BLaER1 treated with 17β-estradiol and CSF1 and Interleukin-3, amounts not matched to agents 10 nM and 100 nM (cell line): ENCODE measurements around the gene TUBGCP5.

Source experiments
- H3K27ac ChIP-seq, 11 experiments: shearing (Covaris generic); formaldehyde crosslinking; 2 replicates each; pipeline ENCODE4 v1.8.1; 2022
- H3K27me3 ChIP-seq, 11 experiments: shearing (Covaris generic); formaldehyde crosslinking; 2 replicates each; pipeline ENCODE4 v1.8.1; 2022
- H3K36me3 ChIP-seq, 11 experiments: shearing (Covaris generic); formaldehyde crosslinking; 2 replicates each; pipeline ENCODE4 v1.8.1; 2022
- H3K4me1 ChIP-seq, 10 experiments: shearing (Covaris generic); formaldehyde crosslinking; 2 replicates each; pipeline ENCODE4 v1.8.1; 2022
- H3K4me2 ChIP-seq, 11 experiments: shearing (Covaris generic); formaldehyde crosslinking; 2 replicates each; pipeline ENCODE4 v1.8.1; 2022
- H3K4me3 ChIP-seq, 10 experiments: shearing (Covaris generic); formaldehyde crosslinking; 2 replicates each; pipeline ENCODE4 v1.8.1; 2022
- H3K9ac ChIP-seq, 11 experiments: shearing (Covaris generic); formaldehyde crosslinking; 2 replicates each; pipeline ENCODE4 v1.8.1; 2022
- H3K9me3 ChIP-seq, 11 experiments: shearing (Covaris generic); formaldehyde crosslinking; replicated peaks in 1 of 11; 2 replicates each; pipeline ENCODE4 v1.8.1; 2022
- H4K20me1 ChIP-seq, 11 experiments: shearing (Covaris generic); formaldehyde crosslinking; 2 replicates each; pipeline ENCODE4 v1.8.1; 2022
- Cebpa-rat ChIP-seq, 11 experiments: shearing (Covaris generic); IDR thresholded peaks; 2 replicates each; pipeline ENCODE4 v1.8.1; 2022

Gene TUBGCP5

DNA sequence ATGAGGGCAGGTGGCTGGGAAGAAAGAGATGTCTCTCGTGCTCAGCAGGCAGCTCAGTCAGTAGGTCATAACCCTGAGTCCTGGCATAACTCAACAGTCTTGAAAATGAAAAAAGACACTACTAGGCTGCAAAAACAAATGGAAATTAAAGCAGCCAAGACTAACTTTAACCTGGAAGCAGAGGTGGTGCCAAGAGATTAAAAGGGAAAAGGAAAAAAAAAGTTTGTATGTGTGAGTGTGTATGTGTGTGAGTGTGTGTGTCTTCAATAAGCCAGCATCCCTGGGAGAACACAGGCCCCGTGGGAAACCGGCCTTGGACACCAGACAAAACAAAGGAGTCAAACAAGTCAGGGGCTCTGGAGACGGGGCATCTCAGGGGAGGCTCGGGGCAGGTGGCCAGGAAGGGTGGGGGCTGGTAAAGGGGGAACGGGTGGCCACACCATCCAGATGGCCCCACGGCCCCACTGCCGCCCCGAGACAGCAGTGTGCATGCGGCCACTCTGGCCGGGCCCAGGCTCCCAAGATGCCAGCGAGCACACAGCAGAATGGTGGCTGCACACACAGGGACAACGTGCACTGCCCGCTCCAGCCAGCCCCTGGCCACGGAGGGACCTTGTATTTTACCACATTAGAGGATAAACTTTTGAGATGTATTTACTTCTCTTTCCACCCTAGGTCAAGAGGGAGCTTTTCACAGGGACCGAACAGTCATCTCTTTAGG is 83.0 kb downstream of the TUBGCP5 start:
- Histone ChIP-seq H3K27ac (peak overlapping the region; percentile 56 to 86 (median 77)), H3K9me3 (no peaks in the 10 kb centered on the region), H3K4me2 (peak overlapping the region; percentile 80 to 100 (median 96)), H4K20me1 (peaks cover 52 to 100% (median 97%) of the 10 kb centered on the region in 11 experiments), H3K9ac (peak overlapping the region; percentile 48 to 77 (median 72); a peak in 21 of 22 replicates), H3K27me3 (no peaks in the 10 kb centered on the region; a peak in 2 of 22 replicates), H3K4me3 (peak overlapping the region in 8 of 10 experiments; percentile 6 to 53 (median 26); a peak in 10 of 20 replicates), H3K4me1 (peaks cover 100% of the 10 kb centered on the region in 10 experiments), H3K36me3 (no peaks in the 10 kb centered on the region)
- no peak for TF ChIP-seq Cebpa-rat (IDR thresholded peaks at IDR 0.05)

DNA sequence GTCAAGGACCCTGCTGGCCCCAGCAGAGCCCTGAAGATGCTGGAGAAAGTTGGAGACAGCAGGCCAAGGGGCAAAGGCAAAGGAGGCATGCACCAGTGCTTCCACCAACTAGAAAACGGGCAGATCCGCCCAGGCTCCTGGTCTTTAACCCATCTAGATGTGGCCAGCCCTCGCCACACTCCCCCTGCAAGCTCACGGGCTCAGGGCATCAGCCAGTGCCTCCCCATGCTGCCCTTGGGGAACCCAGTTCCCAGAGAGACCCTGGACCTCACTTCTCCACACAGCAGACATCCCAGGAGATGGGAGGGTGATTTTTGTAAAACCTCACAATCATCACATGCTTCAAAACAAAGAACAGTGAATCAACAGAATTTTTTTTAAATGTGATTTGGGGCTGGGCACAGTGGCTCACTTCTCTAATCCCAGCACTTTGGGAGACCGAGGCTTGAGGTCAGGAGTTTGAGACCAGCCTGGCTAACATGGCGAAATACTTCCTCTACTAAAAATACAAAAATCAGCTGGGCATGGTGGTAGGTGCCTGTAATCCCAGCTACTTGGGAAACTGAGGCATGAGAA is 83.7 kb downstream of the TUBGCP5 start:
- Histone ChIP-seq H3K36me3 (no peaks in the 10 kb centered on the region), H3K4me1 (peaks cover 100% of the 10 kb centered on the region in 10 experiments), H4K20me1 (peaks cover 46 to 100% (median 97%) of the 10 kb centered on the region in 11 experiments), H3K9ac (peak overlapping the region; percentile 57 to 77 (median 72)), H3K27me3 (no peaks in the 10 kb centered on the region; a peak in 2 of 22 replicates), H3K4me3 (peak overlapping the region in 8 of 10 experiments; percentile 12 to 53 (median 31); a peak in 12 of 20 replicates), H3K27ac (peak overlapping the region; percentile 56 to 86 (median 77)), H3K4me2 (peak overlapping the region; percentile 80 to 100 (median 96)), H3K9me3 (no peaks in the 10 kb centered on the region)
- TF ChIP-seq Cebpa-rat (IDR thresholded peaks at IDR 0.05) = no peak

DNA sequence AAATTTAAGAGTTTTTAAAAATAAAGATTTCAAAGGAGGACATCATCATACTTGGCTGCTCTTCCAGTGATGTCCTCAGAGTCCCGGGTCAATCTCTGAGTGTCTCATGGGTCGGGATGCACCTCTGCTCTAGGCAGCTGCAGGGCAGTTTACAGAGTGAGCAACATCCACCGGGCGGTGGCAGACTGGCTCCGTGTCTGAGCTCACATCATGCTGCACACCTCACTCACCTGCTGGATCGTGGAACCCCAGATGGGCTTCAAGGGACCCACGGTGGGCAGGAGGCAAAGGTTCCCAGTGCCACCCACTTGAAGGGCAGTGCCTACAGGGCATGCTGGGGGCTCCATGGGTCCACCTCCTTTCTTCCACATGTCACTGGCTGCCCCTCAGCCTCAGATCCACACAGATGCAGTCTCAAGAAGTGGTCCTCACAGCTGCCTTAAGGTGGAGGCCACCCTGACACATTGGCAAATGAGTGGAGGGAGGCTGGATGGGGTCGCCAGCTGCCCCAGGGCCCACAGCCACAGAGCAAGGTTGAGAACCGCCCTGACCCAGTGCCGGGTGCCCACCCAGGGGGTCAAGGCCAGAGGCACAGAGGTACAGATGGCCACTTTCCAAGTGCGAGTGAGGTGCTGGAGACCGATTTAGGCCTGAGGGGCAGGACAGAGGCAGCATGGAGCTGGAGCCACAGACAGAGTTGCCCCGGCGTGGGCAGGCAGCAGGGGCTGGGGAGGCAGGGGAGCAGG is 84.4 kb downstream of the TUBGCP5 start:
- peaks cover 39 to 100% (median 95%) of the 10 kb centered on the region in 11 experiments for H4K20me1 ChIP-seq

DNA sequence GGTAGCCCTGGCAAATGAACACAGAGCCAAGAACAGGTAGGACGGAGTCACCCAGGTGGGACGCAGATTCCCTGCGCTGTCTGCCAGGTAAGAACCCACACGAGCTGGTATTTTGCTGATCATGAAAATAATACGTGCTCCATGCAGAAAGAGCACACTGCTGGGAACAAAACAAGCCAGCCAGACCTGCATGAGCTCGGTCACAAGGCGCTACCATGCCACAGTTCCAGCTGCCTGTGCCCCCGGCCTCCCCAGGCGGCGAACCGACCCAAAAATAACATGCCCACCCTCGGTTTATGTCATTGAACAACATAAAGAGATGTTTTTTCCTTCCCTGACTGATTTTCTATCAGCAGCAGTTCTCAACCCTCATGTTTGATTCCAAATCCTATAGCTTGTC is 85.0 kb downstream of the TUBGCP5 start:
- H3K4me3 ChIP-seq = peak overlapping the region in 2 of 10 experiments; percentile 34; a peak in 2 of 20 replicates
- no peaks in the 10 kb centered on the region; a peak in 2 of 22 replicates for H3K27me3 ChIP-seq
- no peak for TF ChIP-seq Cebpa-rat (IDR thresholded peaks at IDR 0.05)
- H4K20me1 ChIP-seq = peaks cover 32 to 100% (median 89%) of the 10 kb centered on the region in 11 experiments
- H3K4me2 ChIP-seq = peak overlapping the region; percentile 80 to 100 (median 96)
- no peaks in the 10 kb centered on the region for H3K36me3 ChIP-seq
- peak overlapping the region; percentile 18 to 77 (median 70); a peak in 19 of 22 replicates for H3K9ac ChIP-seq
- peaks cover 100% of the 10 kb centered on the region in 10 experiments for H3K4me1 ChIP-seq
- H3K9me3 ChIP-seq = no peaks in the 10 kb centered on the region
- H3K27ac ChIP-seq = peak overlapping the region in 10 of 11 experiments; percentile 26 to 86 (median 77); a peak in 17 of 22 replicates

More for the DNA sequence above, 84.4 kb downstream of the TUBGCP5 start:
- Histone ChIP-seq H3K9me3 (no peaks in the 10 kb centered on the region), H3K4me2 (peak overlapping the region; percentile 80 to 100 (median 96)), H3K36me3 (no peaks in the 10 kb centered on the region), H3K9ac (peak overlapping the region; percentile 57 to 77 (median 70)), H3K4me3 (peak overlapping the region in 8 of 10 experiments; percentile 9 to 34 (median 20); a peak in 10 of 20 replicates), H3K4me1 (peaks cover 100% of the 10 kb centered on the region in 10 experiments), H3K27me3 (no peaks in the 10 kb centered on the region; a peak in 2 of 22 replicates), H3K27ac (peak overlapping the region; percentile 56 to 86 (median 77))
- no peak for TF ChIP-seq Cebpa-rat (IDR thresholded peaks at IDR 0.05)

DNA sequence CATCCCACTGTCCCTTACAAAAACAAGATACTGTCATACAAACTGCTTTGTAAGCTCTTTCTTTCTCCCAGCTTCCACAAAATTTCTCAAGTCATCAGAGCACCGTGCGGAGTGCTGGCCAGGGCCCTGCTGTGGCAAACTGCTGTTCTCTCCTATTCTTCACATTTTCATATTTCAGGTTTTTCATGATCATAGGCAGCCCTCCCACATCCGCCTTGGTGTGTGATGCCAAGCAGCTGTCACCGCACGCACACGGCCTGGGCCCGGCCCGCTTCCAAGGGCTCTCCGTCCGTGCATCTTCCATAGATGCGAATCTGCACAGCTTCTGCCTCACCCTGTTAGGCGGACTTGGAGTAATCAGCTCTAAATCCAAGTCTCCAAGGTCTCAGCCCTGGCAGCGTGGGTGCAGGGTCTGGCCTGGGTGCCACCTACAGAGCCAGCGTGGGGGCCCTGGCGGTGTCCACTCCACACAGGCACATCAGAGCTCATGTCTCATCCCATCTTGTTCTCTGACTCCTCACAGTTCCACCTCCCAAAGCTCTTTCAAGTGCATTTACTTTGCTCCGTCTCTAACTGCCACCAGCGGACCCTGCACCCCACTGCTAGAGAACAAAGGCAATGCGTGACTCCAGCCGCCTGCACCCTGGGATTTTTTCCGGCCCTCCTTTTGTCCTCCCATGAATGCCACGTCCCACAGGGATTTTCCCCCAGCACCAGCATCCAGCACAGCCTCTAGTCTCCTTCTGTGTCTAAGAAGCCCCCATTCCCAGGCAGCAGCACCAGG is 86.4 kb downstream of the TUBGCP5 start:
- Histone ChIP-seq H4K20me1 (peaks cover 24 to 100% (median 84%) of the 10 kb centered on the region in 11 experiments; a peak in 21 of 22 replicates), H3K4me2 (peak overlapping the region; percentile 80 to 100 (median 96)), H3K9me3 (no peaks in the 10 kb centered on the region), H3K4me3 (peak overlapping the region in 2 of 10 experiments; percentile 3 to 18; a peak in 2 of 20 replicates), H3K9ac (peak overlapping the region in 9 of 11 experiments; percentile 24 to 70 (median 50); a peak in 17 of 22 replicates), H3K27ac (peak overlapping the region in 9 of 11 experiments; percentile 2 to 83 (median 61); a peak in 14 of 22 replicates), H3K36me3 (no peaks in the 10 kb centered on the region), H3K27me3 (no peaks in the 10 kb centered on the region; a peak in 1 of 22 replicates), H3K4me1 (peaks cover 100% of the 10 kb centered on the region in 10 experiments)
- no peak for TF ChIP-seq Cebpa-rat (IDR thresholded peaks at IDR 0.05)

DNA sequence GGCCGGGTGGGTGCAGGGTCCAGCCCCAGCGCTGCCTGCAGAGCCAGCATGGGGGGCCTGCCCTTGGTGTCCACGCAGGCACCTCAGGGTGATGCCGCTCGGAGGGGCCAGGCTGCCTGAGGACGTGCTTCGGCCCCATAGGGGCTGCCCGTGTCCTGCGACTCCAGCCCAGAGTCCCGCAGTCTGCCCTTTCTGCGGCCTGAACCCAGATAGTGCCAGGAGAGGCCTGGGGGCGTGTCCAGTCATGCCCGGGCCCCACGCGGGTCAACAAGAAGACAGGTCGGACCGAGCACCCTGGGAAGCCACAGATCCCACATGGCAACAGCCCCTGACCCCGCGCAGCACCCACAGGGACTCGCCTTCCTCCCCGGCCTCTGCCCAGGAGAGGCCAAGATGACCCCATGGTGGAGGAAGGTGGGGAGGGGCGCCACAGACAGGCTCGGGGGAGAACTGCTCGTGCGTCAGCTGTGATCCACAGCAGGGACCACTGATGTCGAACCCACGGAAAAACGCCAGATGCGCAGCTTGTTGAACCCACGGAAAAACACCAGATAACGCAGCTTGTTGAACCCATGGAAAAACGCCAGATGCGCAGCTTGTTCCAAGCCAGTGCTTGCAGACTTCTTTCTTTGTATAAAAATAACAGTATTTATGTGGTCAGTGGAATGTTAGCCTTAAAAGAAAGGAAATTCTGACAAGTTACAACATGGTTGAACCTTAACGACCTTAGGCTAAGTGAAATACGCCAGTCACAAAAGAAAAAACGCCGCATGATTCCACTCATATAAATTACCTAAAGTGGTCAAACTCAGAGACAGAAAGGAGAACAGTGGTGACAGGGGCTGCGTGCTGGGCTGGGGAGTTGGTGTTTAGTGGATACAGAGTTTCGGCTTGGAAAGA is 87.7 kb downstream of the TUBGCP5 start:
- Histone ChIP-seq H3K9me3 (no peaks in the 10 kb centered on the region), H3K4me1 (peaks cover 97 to 100% (median 98%) of the 10 kb centered on the region in 10 experiments), H4K20me1 (peaks cover 29 to 100% (median 84%) of the 10 kb centered on the region in 11 experiments)

DNA sequence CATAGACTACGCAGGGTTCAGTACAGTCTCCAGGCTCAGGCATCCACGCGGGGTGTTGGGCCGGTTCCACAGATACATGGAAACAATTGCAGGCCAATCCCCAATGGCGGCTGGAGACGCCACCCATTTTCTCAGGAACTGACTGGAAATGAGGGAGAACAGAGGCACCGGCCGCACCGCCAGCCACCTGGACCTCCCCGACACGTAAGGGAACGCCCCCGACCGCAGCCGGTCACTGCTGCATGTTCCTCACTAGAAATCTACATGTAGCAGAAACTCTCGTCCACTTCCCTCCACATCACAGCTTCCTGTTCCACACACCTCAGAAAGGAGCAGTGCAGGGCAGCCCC is 88.4 kb downstream of the TUBGCP5 start:
- H3K36me3 ChIP-seq = peaks cover 7 to 19% (median 15%) of the 10 kb centered on the region in 11 experiments; a peak in 21 of 22 replicates
- H4K20me1 ChIP-seq = peaks cover 26 to 100% (median 83%) of the 10 kb centered on the region in 11 experiments
- H3K27ac ChIP-seq = peak overlapping the region in 9 of 11 experiments; percentile 61 to 83 (median 67); a peak in 18 of 22 replicates
- peaks cover 91 to 99% (median 94%) of the 10 kb centered on the region in 10 experiments for H3K4me1 ChIP-seq
- H3K27me3 ChIP-seq = no peaks in the 10 kb centered on the region; a peak in 1 of 22 replicates
- H3K9ac ChIP-seq = peak overlapping the region; percentile 34 to 70 (median 55); a peak in 16 of 22 replicates
- no peaks in the 10 kb centered on the region for H3K9me3 ChIP-seq
- peak overlapping the region; percentile 80 to 100 (median 96) for H3K4me2 ChIP-seq
- TF ChIP-seq Cebpa-rat (IDR thresholded peaks at IDR 0.05) = no peak
- peak overlapping the region in 8 of 10 experiments; percentile 12 to 50 (median 23); a peak in 10 of 20 replicates for H3K4me3 ChIP-seq

More for the DNA sequence above, 87.7 kb downstream of the TUBGCP5 start:
- Histone ChIP-seq H3K9ac (peak overlapping the region; percentile 14 to 70 (median 55); a peak in 20 of 22 replicates), H3K4me2 (peak overlapping the region; percentile 80 to 100 (median 96)), H3K4me3 (peak overlapping the region in 9 of 10 experiments; percentile 2 to 36 (median 18); a peak in 10 of 20 replicates), H3K27ac (peak overlapping the region in 9 of 11 experiments; percentile 61 to 83 (median 67); a peak in 18 of 22 replicates), H3K27me3 (no peaks in the 10 kb centered on the region; a peak in 1 of 22 replicates), H3K36me3 (peaks cover 1 to 12% (median 9%) of the 10 kb centered on the region in 11 experiments; a peak in 19 of 22 replicates)
- TF ChIP-seq Cebpa-rat (IDR thresholded peaks at IDR 0.05) = no peak
